Medulla oblongata (tissue), 1 donor: ENCODE measurements around the gene LMAN2.
"Not testable (repeated sequence)": the region's sequence is repeated elsewhere in the genome, so short reads cannot be mapped to it uniquely, and the experiment has no call there.

Experiments used
- DNase-seq: peaks from one replicate; pipeline ENCODE4 v3.0.0-alpha.2; 2015; ENCODE audit errors: extremely low spot score

Gene LMAN2

GRCh38 chr5:177378884-177379883 lies 27.7 kb upstream of the LMAN2 start:
- DNase-seq: no peak

- no peak for DNase-seq
Observed at GRCh38 chr5:177377851-177378776, 26.6 kb upstream of the LMAN2 start.

- DNase-seq: no peak
Observed at GRCh38 chr5:177376107-177376506, 24.6 kb upstream of the LMAN2 start.

GRCh38 chr5:177375516-177375915 lies 24.0 kb upstream of the LMAN2 start:
- not testable (repeated sequence) for DNase-seq

GRCh38 chr5:177374211-177374610 lies 22.7 kb upstream of the LMAN2 start:
- DNase-seq: no peak

GRCh38 chr5:177373806-177374205 lies 22.3 kb upstream of the LMAN2 start:
- DNase-seq: no peak

GRCh38 chr5:177372910-177373309 lies 21.4 kb upstream of the LMAN2 start:
- DNase-seq: no peak

GRCh38 chr5:177372034-177372896 lies 20.8 kb upstream of the LMAN2 start:
- no peak for DNase-seq

GRCh38 chr5:177371120-177372033 lies 19.9 kb upstream of the LMAN2 start:
- no peak for DNase-seq

GRCh38 chr5:177370488-177371119 lies 19.1 kb upstream of the LMAN2 start:
- peak; percentile 37 for DNase-seq

GRCh38 chr5:177369645-177370440 lies 18.4 kb upstream of the LMAN2 start:
- DNase-seq: no peak

- DNase-seq: no peak
Observed at GRCh38 chr5:177368869-177369644, 17.6 kb upstream of the LMAN2 start.

GRCh38 chr5:177367981-177368868 lies 16.8 kb upstream of the LMAN2 start:
- DNase-seq: no peak

GRCh38 chr5:177367323-177367848 lies 15.9 kb upstream of the LMAN2 start:
- DNase-seq: no peak

- DNase-seq: peak; percentile 27
Observed at GRCh38 chr5:177366528-177367322, 15.3 kb upstream of the LMAN2 start.
